ENCODE results near the gene DNAH14.
"Not testable (repeated sequence)": the region's sequence is repeated elsewhere in the genome, so short reads cannot be mapped to it uniquely, and the experiment has no call there.

The DNAH14 gene

DNA sequence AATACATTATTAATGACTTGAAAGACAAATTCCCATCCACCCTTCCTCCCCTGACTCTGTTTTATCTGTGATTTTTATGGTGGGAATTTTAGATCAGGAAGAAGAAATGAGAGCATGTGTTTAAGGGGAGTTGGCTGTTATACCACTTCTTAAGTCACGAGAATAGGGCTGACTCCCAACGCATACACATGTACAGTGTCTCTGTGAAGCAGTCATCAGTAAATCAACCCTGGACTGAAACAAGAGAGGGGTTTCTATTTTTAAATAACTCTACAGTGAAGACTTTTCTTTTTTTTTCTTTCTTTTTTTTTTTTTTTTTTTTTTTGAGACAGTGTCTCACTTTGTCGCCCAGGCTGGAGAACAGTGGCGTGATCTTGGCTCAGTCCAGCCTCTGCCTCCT is 392.3 kb downstream of the DNAH14 start:
- H3K36me3 ChIP-seq (ENCODE audit: control insufficient read depth in 4 of 4, insufficient read depth in 4 of 4, low read length in 3 of 4): no peaks in the 10 kb centered on the region
- no peak overlapping the region for H3K4me3 ChIP-seq (ENCODE audit: control insufficient read depth in 1 of 7, extremely low read depth in 1 of 7, insufficient read depth in 4 of 7, low read depth in 2 of 7, low read length in 6 of 7)
- H3K27me3 ChIP-seq (replicated peaks in 2 of 5; ENCODE audit: control insufficient read depth in 4 of 5, insufficient read depth in 5 of 5, low read length in 4 of 5): no peaks in the 10 kb centered on the region
- ChIA-PET CTCF (no interaction called here), POLR2A (no interaction called here)
- no peak for DNase-seq
- H3K9me3 ChIP-seq (ENCODE audit: control extremely low read depth in 1 of 5, control insufficient read depth in 4 of 5, insufficient read depth in 2 of 5, low read depth in 1 of 5, low read length in 4 of 5): no peaks in the 10 kb centered on the region
- 100% methylated on average over 2 of the region's 4 CpGs for WGBS (ENCODE audit: insufficient coverage)
- peaks cover 0 to 8% (median 0%) of the 10 kb centered on the region in 4 experiments for H3K4me1 ChIP-seq (ENCODE audit: control extremely low read depth in 1 of 4, control insufficient read depth in 4 of 4, insufficient read depth in 4 of 4, low read length in 3 of 4)
- no peak overlapping the region for H3K27ac ChIP-seq (ENCODE audit: insufficient read depth in 1 of 2, low read depth in 1 of 2, low read length in 2 of 2, poor library complexity in 1 of 2, severe bottlenecking in 2 of 2)

DNA sequence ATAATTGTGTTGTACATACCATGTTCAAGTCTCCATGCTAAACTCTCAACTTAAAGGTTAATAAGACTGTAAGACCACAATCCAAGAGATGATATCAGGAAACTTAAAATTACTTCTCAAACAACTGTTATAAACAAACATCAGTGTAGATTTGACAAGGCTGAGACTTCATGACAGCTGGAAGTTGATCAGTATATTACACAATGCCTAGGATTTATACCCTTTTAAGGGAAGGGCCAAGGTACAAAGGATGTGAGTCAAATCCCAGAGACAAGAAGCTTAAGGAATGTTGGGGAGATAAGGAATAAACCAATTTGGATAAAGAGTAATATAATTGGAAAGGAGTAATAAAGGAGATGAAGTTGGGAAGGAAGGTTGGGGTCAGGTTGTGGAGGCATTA is 399.6 kb downstream of the DNAH14 start:
- Histone ChIP-seq H3K4me3 (ENCODE audit: control insufficient read depth in 1 of 7, extremely low read depth in 1 of 7, insufficient read depth in 4 of 7, low read depth in 2 of 7, low read length in 6 of 7) (no peak overlapping the region), H3K9me3 (ENCODE audit: control extremely low read depth in 1 of 5, control insufficient read depth in 4 of 5, insufficient read depth in 2 of 5, low read depth in 1 of 5, low read length in 4 of 5) (peaks cover 0 to 1% (median 0%) of the 10 kb centered on the region in 5 experiments), H3K4me1 (ENCODE audit: control extremely low read depth in 1 of 4, control insufficient read depth in 4 of 4, insufficient read depth in 4 of 4, low read length in 3 of 4) (no peaks in the 10 kb centered on the region), H3K27ac (ENCODE audit: insufficient read depth in 1 of 2, low read depth in 1 of 2, low read length in 2 of 2, poor library complexity in 1 of 2, severe bottlenecking in 2 of 2) (no peak overlapping the region), H3K36me3 (ENCODE audit: control insufficient read depth in 4 of 4, insufficient read depth in 4 of 4, low read length in 3 of 4) (no peaks in the 10 kb centered on the region), H3K27me3 (replicated peaks in 2 of 5; ENCODE audit: control insufficient read depth in 4 of 5, insufficient read depth in 5 of 5, low read length in 4 of 5) (no peaks in the 10 kb centered on the region)
- no peak for DNase-seq
- ChIA-PET CTCF (interaction anchor here (1.7 kb wide), 1 partner anchor 9 kb away, joined by 4 read pairs; no protein-coding TSS in a partner anchor), POLR2A (no interaction called here)

DNA sequence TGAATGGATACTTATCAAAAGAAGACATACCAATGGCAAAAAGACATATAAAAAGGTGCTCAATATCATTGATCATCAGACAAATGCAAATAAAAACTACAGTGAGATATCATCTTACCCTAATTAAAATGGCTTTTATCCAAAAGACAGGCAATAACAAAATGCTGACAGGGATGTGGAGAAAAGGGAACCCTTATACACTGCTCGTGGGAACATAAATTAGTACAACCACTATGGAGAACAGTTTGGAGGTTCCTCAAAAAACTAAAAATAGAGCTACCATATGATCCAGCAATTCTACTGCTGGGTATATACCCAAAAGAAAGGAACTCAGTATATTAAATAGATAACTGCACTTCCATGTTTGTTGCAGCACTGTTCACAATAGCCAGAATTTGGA is 400.5 kb downstream of the DNAH14 start:
- H3K27ac ChIP-seq (ENCODE audit: insufficient read depth in 1 of 2, low read depth in 1 of 2, low read length in 2 of 2, poor library complexity in 1 of 2, severe bottlenecking in 2 of 2); H3K4me3 ChIP-seq (ENCODE audit: control insufficient read depth in 1 of 7, extremely low read depth in 1 of 7, insufficient read depth in 4 of 7, low read depth in 2 of 7, low read length in 6 of 7); H3K9me3 ChIP-seq (ENCODE audit: control extremely low read depth in 1 of 5, control insufficient read depth in 4 of 5, insufficient read depth in 2 of 5, low read depth in 1 of 5, low read length in 4 of 5); POLR2A ChIA-PET; H3K4me1 ChIP-seq (ENCODE audit: control extremely low read depth in 1 of 4, control insufficient read depth in 4 of 4, insufficient read depth in 4 of 4, low read length in 3 of 4); H3K36me3 ChIP-seq (ENCODE audit: control insufficient read depth in 4 of 4, insufficient read depth in 4 of 4, low read length in 3 of 4); DNase-seq; H3K27me3 ChIP-seq (replicated peaks in 2 of 5; ENCODE audit: control insufficient read depth in 4 of 5, insufficient read depth in 5 of 5, low read length in 4 of 5): not testable (repeated sequence)
- CTCF ChIA-PET: interaction anchor here (1.7 kb wide), 1 partner anchor 10 kb away, joined by 4 read pairs; no protein-coding TSS in a partner anchor
- WGBS (ENCODE audit: insufficient coverage): no CpG with 5 or more reads among the region's 1 CpG

DNA sequence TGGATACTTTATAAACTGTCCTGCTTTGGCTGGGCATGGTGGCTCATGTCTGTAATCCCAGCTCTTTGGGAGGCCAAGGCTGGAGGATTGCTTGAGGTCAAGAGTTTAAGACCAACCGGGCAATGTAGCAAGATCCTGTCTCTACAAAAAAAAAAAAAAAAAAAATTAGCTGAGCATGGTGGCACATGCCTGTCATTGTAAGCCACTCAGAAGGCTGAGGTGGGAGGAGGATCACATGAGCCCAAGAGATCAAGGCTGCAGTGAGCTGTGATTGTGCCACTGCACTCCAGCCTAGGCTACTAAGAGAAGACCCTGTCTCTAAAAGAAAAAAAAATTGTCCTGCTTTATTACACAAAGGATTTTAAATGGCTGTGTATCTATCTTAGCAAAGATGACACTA is 403.2 kb downstream of the DNAH14 start:
- no peak overlapping the region for H3K4me3 ChIP-seq (ENCODE audit: control insufficient read depth in 1 of 7, extremely low read depth in 1 of 7, insufficient read depth in 4 of 7, low read depth in 2 of 7, low read length in 6 of 7)
- 100% methylated on average over 1 of the region's 1 CpG for WGBS (ENCODE audit: insufficient coverage)
- no peaks in the 10 kb centered on the region for H3K4me1 ChIP-seq (ENCODE audit: control extremely low read depth in 1 of 4, control insufficient read depth in 4 of 4, insufficient read depth in 4 of 4, low read length in 3 of 4)
- H3K9me3 ChIP-seq (ENCODE audit: control extremely low read depth in 1 of 5, control insufficient read depth in 4 of 5, insufficient read depth in 2 of 5, low read depth in 1 of 5, low read length in 4 of 5): peaks cover 0 to 1% (median 0%) of the 10 kb centered on the region in 5 experiments
- no peaks in the 10 kb centered on the region for H3K27me3 ChIP-seq (replicated peaks in 2 of 5; ENCODE audit: control insufficient read depth in 4 of 5, insufficient read depth in 5 of 5, low read length in 4 of 5)
- H3K36me3 ChIP-seq (ENCODE audit: control insufficient read depth in 4 of 4, insufficient read depth in 4 of 4, low read length in 3 of 4): no peaks in the 10 kb centered on the region
- no peak for DNase-seq
- ChIA-PET POLR2A (no interaction called here), CTCF (no interaction called here)
- no peak overlapping the region for H3K27ac ChIP-seq (ENCODE audit: insufficient read depth in 1 of 2, low read depth in 1 of 2, low read length in 2 of 2, poor library complexity in 1 of 2, severe bottlenecking in 2 of 2)

DNA sequence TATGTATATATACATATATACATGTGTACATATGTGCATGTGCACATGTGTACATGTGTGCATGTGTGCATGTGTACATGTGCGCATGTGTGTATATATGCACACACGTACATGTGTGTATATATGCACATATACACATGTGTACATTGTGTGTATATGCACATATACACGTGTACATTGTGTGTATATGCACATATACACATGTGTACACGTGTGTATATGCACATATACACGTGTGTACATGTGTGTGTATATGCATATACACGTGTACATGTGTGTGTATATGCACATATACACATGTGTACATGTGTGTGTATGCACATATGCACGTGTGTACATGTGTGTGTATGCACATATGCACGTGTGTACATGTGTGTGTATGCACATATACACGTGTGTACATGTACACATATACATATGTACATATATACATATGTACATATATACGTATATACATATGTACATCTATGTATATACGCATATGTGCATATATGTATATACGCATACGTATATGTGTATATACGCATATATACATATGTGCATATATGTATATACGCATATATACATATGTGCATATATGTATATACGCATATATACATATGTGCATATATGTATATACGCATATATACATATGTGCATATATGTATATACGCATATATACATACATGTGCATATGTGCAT is 405.8 kb downstream of the DNAH14 start:
- H3K27ac ChIP-seq (ENCODE audit: insufficient read depth in 1 of 2, low read depth in 1 of 2, low read length in 2 of 2, poor library complexity in 1 of 2, severe bottlenecking in 2 of 2); H3K9me3 ChIP-seq (ENCODE audit: control extremely low read depth in 1 of 5, control insufficient read depth in 4 of 5, insufficient read depth in 2 of 5, low read depth in 1 of 5, low read length in 4 of 5); H3K36me3 ChIP-seq (ENCODE audit: control insufficient read depth in 4 of 4, insufficient read depth in 4 of 4, low read length in 3 of 4); H3K4me1 ChIP-seq (ENCODE audit: control extremely low read depth in 1 of 4, control insufficient read depth in 4 of 4, insufficient read depth in 4 of 4, low read length in 3 of 4); POLR2A ChIA-PET; DNase-seq; H3K27me3 ChIP-seq (replicated peaks in 2 of 5; ENCODE audit: control insufficient read depth in 4 of 5, insufficient read depth in 5 of 5, low read length in 4 of 5); CTCF ChIA-PET; H3K4me3 ChIP-seq (ENCODE audit: control insufficient read depth in 1 of 7, extremely low read depth in 1 of 7, insufficient read depth in 4 of 7, low read depth in 2 of 7, low read length in 6 of 7): not testable (repeated sequence)
- WGBS (ENCODE audit: insufficient coverage): no CpG with 5 or more reads among the region's 18 CpGs

DNA sequence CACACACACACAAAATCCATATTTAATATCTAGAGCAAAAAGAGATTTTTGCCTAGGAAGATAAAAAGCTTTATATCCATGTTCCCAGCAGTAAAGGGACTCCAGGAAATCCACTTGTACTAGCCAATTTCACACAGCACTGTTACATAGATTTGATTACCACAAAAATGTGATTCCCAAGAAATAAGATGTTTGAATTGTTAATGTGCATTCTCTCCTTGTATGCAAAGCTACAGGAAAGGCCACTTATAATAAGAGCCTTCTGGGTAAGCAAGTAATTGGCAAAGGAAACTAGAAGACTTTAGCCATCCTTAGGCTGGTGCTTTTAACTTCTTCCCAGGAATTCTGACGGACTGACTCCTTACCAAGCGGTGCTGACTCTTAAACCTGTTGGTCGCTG is 409.1 kb downstream of the DNAH14 start:
- Histone ChIP-seq H3K27ac (ENCODE audit: insufficient read depth in 1 of 2, low read depth in 1 of 2, low read length in 2 of 2, poor library complexity in 1 of 2, severe bottlenecking in 2 of 2) (no peak overlapping the region), H3K9me3 (ENCODE audit: control extremely low read depth in 1 of 5, control insufficient read depth in 4 of 5, insufficient read depth in 2 of 5, low read depth in 1 of 5, low read length in 4 of 5) (no peaks in the 10 kb centered on the region), H3K36me3 (ENCODE audit: control insufficient read depth in 4 of 4, insufficient read depth in 4 of 4, low read length in 3 of 4) (no peaks in the 10 kb centered on the region), H3K4me3 (ENCODE audit: control insufficient read depth in 1 of 7, extremely low read depth in 1 of 7, insufficient read depth in 4 of 7, low read depth in 2 of 7, low read length in 6 of 7) (no peak overlapping the region), H3K27me3 (replicated peaks in 2 of 5; ENCODE audit: control insufficient read depth in 4 of 5, insufficient read depth in 5 of 5, low read length in 4 of 5) (no peaks in the 10 kb centered on the region), H3K4me1 (ENCODE audit: control extremely low read depth in 1 of 4, control insufficient read depth in 4 of 4, insufficient read depth in 4 of 4, low read length in 3 of 4) (no peaks in the 10 kb centered on the region)
- DNase-seq: no peak
- WGBS (ENCODE audit: insufficient coverage): 100% methylated on average over 2 of the region's 3 CpGs
- CTCF ChIA-PET: no interaction called here
- POLR2A ChIA-PET: no interaction called here

DNA sequence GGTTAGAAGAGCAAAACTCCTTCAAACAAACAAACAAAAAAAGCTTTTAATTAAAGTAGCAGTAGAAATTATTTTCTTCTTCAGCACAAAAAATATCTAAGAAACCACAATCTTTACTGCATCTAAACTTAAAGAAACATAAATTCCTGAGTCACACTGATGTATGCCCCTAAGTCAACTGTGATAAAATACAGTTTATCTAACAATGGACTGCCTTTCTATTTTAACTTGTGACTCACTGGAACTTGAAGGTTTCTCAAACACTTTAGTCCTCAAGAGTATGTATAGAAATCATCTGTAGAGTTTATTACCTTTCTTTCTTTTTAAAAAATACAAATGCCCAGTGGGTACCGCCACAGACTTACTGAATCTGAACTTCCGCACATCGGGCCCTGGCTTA is 412.2 kb downstream of the DNAH14 start:
- H3K27me3 ChIP-seq (replicated peaks in 2 of 5; ENCODE audit: control insufficient read depth in 4 of 5, insufficient read depth in 5 of 5, low read length in 4 of 5): no peaks in the 10 kb centered on the region
- H3K4me1 ChIP-seq (ENCODE audit: control extremely low read depth in 1 of 4, control insufficient read depth in 4 of 4, insufficient read depth in 4 of 4, low read length in 3 of 4): no peaks in the 10 kb centered on the region
- H3K9me3 ChIP-seq (ENCODE audit: control extremely low read depth in 1 of 5, control insufficient read depth in 4 of 5, insufficient read depth in 2 of 5, low read depth in 1 of 5, low read length in 4 of 5): no peaks in the 10 kb centered on the region
- CTCF ChIA-PET: interaction anchor here (1.1 kb wide), 1 partner anchor 14 kb away, joined by 3 read pairs; no protein-coding TSS in a partner anchor
- DNase-seq: no peak
- POLR2A ChIA-PET: no interaction called here
- no CpG with 5 or more reads among the region's 3 CpGs for WGBS (ENCODE audit: insufficient coverage)
- no peak overlapping the region for H3K27ac ChIP-seq (ENCODE audit: insufficient read depth in 1 of 2, low read depth in 1 of 2, low read length in 2 of 2, poor library complexity in 1 of 2, severe bottlenecking in 2 of 2)
- H3K4me3 ChIP-seq (ENCODE audit: control insufficient read depth in 1 of 7, extremely low read depth in 1 of 7, insufficient read depth in 4 of 7, low read depth in 2 of 7, low read length in 6 of 7): no peak overlapping the region
- no peaks in the 10 kb centered on the region for H3K36me3 ChIP-seq (ENCODE audit: control insufficient read depth in 4 of 4, insufficient read depth in 4 of 4, low read length in 3 of 4)

All from common myeloid progenitor, CD34-positive (primary cell).